Heart left ventricle (tissue), 16 donors: ENCODE measurements around the gene VWA1. TPM values are rescaled to one million over a fixed set of nuclear protein-coding genes. Genes with fewer than 3 reads are reported as not detected.
"Not testable (repeated sequence)": the region's sequence is repeated elsewhere in the genome, so short reads cannot be mapped to it uniquely, and the experiment has no call there.

Experiments
- ATAC-seq, 4 donors: fragments of 200-7000 bp; cut with Tn5 transposase; one replicate each; pipeline ENCODE4 v1.9.1; 2020 to 2022; ENCODE audit warnings: moderate library complexity in 4 of 4, mild to moderate bottlenecking in 3 of 4, moderate number of reproducible peaks in 1 of 4
- DNase-seq, 5 donors: peaks; one replicate each; pipeline ENCODE4 v3.0.0-alpha.2; 2020
- H3K27ac ChIP-seq, 12 donors: fragments of 200-600 bp; sonication (generic) in 4 of 12; one replicate each; pipeline versions ENCODE4 v1.5.0 to v1.8.0; 2016 to 2022; ENCODE audit warnings: mild to moderate bottlenecking in 2 of 12
- H3K27me3 ChIP-seq, 9 donors: fragments of 200-600 bp; sonication (generic) in 2 of 9; one replicate each; pipeline versions ENCODE4 v1.5.1 to v1.8.0; 2016 to 2022; ENCODE audit warnings: mild to moderate bottlenecking in 3 of 9
- H3K36me3 ChIP-seq, 9 donors: fragments of 200-600 bp; sonication (generic) in 2 of 9; one replicate each; pipeline versions ENCODE4 v1.5.0 to v1.8.0; 2018 to 2022; ENCODE audit warnings: mild to moderate bottlenecking in 2 of 9
- H3K4me1 ChIP-seq, 12 donors: fragments of 200-600 bp; sonication (generic) in 4 of 12; one replicate each; pipeline versions ENCODE4 v1.5.0 to v1.8.0; 2016 to 2022; ENCODE audit warnings: mild to moderate bottlenecking in 3 of 12
- H3K4me3 ChIP-seq, 12 donors: fragments of 200-600 bp; sonication (generic) in 4 of 12; one replicate each; pipeline versions ENCODE4 v1.5.0 to v1.8.0; 2017 to 2022; ENCODE audit warnings: mild to moderate bottlenecking in 9 of 12, moderate library complexity in 4 of 12
- H3K9me3 ChIP-seq, 12 donors: fragments of 200-600 bp; sonication (generic) in 4 of 12; one replicate each; pipeline versions ENCODE4 v1.5.0 to v1.8.0; 2016 to 2022; ENCODE audit warnings: mild to moderate bottlenecking in 1 of 12
- POLR2A ChIP-seq, 2 donors: fragments of 450-650 bp; IDR thresholded peaks; one replicate each; pipeline ENCODE4 v1.6.1; 2017; ENCODE audit warnings: antibody characterized with exemption in 2 of 2, mild to moderate bottlenecking in 2 of 2, moderate library complexity in 2 of 2
- WGBS, 4 donors: extraction: QIAGEN DNeasy Blood & Tissue Kit in 2 of 4; methylation state at CpG; one replicate each; pipeline versions ENCODE4 v1.1.5 to v1.1.7; 2013 to 2018; 5-methylcytosine and 5-hydroxymethylcytosine counted together
- intact Hi-C, 10 donors: fragments of 100-400 bp; cut with DNase I; formaldehyde crosslinking; loops; one replicate each; pipeline versions ENCODE4 v1.11.1 to v1.14.2; 2022
- polyA plus RNA-seq, 2 donors: library from polyadenylated mRNA; stranded (reverse); fragments of 200-250 nt; gene quantifications; one replicate each; pipeline ENCODE4 v1.2.3, GENCODE V29; 2013
- total RNA-seq, 9 donors: library from RNA; depleted of rRNA in 2 of 9; stranded (reverse); fragments of >200 nt in 2 of 9; fragmentation: NEBNext Ultra II Directional in 3 of 9; extraction: Animal tissue kit (Norgen Biotek cat#: 25700) in 3 of 9; gene quantifications; one replicate each; pipeline versions ENCODE4 v1.1.0 to v1.2.4, GENCODE V29; 2016 to 2023
- TF ChIP-seq, protein P1 (sequence below), 12 donors: fragments of 200-600 bp; sonication (generic) in 4 of 12; IDR thresholded peaks; one replicate each; pipeline versions ENCODE4 v1.5.0 to v1.8.0; 2018 to 2022; ENCODE audit warnings: antibody characterized with exemption in 12 of 12, mild to moderate bottlenecking in 5 of 12
- donor health status: ischemic (EF 13 %, LVEDD 7.1; RV severe dilation, severe dysfunction).
- donor health status: healthy with polysubstance abuse.
- donor health status: DM: no; HTN: yes; CAD: no.
- donor health status: DM: no; HTN: no; CAD: no.
- donor health status: ischemic (EF 25% LVEDD 6.9; RV normal size, moderate dysfunction).
- donor health status: ischemic (EF 25% LVEDD 5.7; RV mildly dilated, moderate dysfunction).
- donor health status: healthy.
- donor health status: DM: yes; HTN: yes; CAD: no.
- donor health status: ischemic (EF 35%, LVEDD 5.7; RV mildly dilated, moderate dysfunction).
- donor health status: nonischemic (EF 11% LVEDD 7.7; RV severe dilation, severe dysfunction).
- donor health status: DM: yes; HTN: yes; CAD: no.
- donor health status: PGD.
- donor health status: ischemic (EF 29% LVEDD 5.4; RV normal size, mild dysfunction).
- donor health status: nonischemic (EF 23%, LVEDD 6.1; RV moderate dilation, normal function).

VWA1 gene
- total and polyA plus RNA-seq, 11 donors = 7.0 to 49.5 (median 14.8) TPM

DNA sequence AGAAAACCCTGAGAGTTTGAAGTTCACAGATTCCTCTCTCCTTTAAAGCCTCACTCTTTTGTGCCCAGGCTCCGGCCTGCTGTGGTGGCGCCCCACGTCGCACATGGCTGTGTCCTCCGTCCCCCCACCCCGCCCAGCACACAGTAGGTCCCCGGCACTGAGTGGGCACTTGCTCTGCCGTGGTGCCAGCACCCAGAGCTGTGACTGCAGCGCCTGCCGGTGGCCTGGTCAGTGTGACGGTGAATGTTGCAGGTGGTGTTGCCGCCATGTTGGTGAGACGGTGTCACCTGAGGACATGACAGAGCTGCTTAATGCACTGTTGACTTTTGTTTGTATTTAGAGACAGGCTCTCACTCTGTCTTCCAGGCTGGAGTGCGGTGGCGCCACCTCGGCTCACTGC is 17.4 kb downstream of the VWA1 start:
- H3K4me1 ChIP-seq = no peaks in the 10 kb centered on the region
- no peaks in the 10 kb centered on the region for H3K27me3 ChIP-seq
- ATAC-seq (no peak), DNase-seq (no peak)
- no peak overlapping the region for H3K4me3 ChIP-seq
- 93 to 95% (median 94%) methylated on average over 16 of the region's 16 CpGs for WGBS, 4 donors
- no peaks in the 10 kb centered on the region for H3K9me3 ChIP-seq
- H3K27ac ChIP-seq = no peak overlapping the region
- TF ChIP-seq, protein P1, sequence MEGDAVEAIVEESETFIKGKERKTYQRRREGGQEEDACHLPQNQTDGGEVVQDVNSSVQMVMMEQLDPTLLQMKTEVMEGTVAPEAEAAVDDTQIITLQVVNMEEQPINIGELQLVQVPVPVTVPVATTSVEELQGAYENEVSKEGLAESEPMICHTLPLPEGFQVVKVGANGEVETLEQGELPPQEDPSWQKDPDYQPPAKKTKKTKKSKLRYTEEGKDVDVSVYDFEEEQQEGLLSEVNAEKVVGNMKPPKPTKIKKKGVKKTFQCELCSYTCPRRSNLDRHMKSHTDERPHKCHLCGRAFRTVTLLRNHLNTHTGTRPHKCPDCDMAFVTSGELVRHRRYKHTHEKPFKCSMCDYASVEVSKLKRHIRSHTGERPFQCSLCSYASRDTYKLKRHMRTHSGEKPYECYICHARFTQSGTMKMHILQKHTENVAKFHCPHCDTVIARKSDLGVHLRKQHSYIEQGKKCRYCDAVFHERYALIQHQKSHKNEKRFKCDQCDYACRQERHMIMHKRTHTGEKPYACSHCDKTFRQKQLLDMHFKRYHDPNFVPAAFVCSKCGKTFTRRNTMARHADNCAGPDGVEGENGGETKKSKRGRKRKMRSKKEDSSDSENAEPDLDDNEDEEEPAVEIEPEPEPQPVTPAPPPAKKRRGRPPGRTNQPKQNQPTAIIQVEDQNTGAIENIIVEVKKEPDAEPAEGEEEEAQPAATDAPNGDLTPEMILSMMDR (IDR thresholded peaks at IDR 0.05) = no peak
- TF ChIP-seq POLR2A (IDR thresholded peaks at IDR 0.05) = no peak
- no peaks in the 10 kb centered on the region for H3K36me3 ChIP-seq
- intact Hi-C loops = no loop called here

DNA sequence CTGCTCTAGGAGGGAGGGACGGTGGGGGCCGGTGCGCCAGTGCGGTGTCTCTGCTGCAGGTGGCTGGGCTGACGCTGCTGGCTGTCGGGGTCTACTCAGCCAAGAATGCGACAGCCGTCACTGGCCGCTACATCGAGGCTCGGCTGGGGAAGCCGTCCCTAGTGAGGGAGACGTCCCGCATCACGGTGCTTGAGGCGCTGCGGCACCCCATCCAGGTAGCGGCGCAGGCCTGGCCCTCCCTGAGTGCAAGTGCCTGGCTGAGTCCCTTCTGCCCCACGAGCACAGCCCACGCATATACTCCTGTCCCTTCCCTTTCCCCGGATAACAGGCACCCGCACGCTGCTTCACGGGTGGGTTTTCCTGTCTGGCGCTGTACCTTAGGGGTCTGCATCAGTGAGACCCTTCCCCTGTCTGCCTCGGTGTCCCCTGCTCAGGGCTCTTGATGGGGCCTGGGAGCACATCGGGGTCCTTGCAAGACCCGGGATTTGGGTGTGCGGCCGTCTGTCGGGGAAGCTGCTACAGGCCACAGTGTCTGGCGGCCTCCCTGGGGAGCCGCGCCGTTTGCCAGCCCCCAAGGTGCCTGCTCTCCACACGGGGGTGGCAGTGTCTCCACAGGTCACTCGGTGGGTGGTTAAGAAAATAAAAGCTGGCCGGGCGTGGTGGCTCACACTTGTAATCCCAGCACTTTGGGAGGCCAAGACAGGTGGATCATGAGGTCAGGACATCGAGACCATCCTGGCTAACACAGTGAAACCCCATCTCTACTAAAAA is 19.0 kb downstream of the VWA1 start:
- DNase-seq, ATAC-seq, H3K27me3 ChIP-seq, intact Hi-C loops, H3K27ac ChIP-seq, H3K9me3 ChIP-seq, H3K36me3 ChIP-seq, H3K4me3 ChIP-seq, H3K4me1 ChIP-seq: not testable (repeated sequence)
- 76 to 92% (median 81%) methylated on average over 7 to 37 of the region's 41 CpGs for WGBS, 4 donors

DNA sequence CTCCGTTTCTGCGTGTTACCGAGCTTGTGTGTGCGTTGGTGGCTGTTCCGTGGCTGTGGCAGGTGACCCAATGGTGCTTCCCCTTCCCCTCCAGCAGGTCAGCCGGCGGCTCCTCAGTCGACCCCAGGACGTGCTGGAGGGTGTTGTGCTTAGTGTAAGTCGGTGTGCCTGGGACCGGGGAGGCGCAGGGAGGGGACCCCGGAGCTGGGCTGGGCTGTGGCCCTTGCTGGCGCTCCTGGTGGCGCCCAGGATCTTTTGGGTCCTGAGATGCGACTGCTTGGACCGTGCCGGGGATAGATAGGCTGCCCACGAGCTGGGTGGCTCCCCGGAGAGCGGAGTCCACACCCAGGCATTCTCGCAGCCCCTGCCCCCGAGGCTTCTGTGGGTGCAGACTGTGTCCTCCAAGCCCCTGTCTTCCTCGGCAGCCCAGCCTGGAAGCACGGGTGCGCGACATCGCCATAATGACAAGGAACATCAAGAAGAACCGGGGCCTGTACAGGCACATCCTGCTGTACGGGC is 19.9 kb downstream of the VWA1 start:
- ATAC-seq (no peak), DNase-seq (no peak)
- intact Hi-C loops = no loop called here
- TF ChIP-seq, protein P1 (IDR thresholded peaks at IDR 0.05) = no peak
- no peak for TF ChIP-seq POLR2A (IDR thresholded peaks at IDR 0.05)
- Histone ChIP-seq H3K4me3 (no peak overlapping the region), H3K36me3 (no peaks in the 10 kb centered on the region), H3K9me3 (no peaks in the 10 kb centered on the region), H3K4me1 (no peaks in the 10 kb centered on the region), H3K27me3 (no peaks in the 10 kb centered on the region), H3K27ac (no peak overlapping the region)
- 83 to 89% (median 86%) methylated on average over 27 to 30 of the region's 30 CpGs for WGBS, 4 donors

DNA sequence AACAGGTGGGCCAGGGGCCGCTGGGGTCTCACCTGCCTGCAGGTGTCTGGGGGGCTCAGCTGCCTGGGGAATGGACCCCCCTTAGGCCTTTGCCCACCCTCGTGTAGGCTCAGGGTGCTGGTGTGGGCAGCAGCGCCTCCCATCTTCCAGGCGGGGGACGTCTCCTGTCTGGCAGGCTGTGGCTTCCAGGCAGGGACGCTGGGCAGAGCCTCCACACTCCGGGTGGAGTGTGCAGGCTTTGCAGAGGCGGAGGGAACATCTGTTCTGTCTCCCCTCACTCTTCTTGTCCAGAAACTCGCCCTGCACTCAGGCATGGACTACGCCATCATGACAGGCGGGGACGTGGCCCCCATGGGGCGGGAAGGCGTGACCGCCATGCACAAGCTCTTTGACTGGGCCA is 20.4 kb downstream of the VWA1 start:
- H3K36me3 ChIP-seq, H3K27ac ChIP-seq, H3K4me1 ChIP-seq, H3K9me3 ChIP-seq, H3K4me3 ChIP-seq, DNase-seq, H3K27me3 ChIP-seq, intact Hi-C loops, ATAC-seq: not testable (repeated sequence)
- 57 to 100% (median 77%) methylated on average over 1 to 4 of the region's 15 CpGs; no CpG with 5 or more reads in 1 of the 4 donors for WGBS, 4 donors

DNA sequence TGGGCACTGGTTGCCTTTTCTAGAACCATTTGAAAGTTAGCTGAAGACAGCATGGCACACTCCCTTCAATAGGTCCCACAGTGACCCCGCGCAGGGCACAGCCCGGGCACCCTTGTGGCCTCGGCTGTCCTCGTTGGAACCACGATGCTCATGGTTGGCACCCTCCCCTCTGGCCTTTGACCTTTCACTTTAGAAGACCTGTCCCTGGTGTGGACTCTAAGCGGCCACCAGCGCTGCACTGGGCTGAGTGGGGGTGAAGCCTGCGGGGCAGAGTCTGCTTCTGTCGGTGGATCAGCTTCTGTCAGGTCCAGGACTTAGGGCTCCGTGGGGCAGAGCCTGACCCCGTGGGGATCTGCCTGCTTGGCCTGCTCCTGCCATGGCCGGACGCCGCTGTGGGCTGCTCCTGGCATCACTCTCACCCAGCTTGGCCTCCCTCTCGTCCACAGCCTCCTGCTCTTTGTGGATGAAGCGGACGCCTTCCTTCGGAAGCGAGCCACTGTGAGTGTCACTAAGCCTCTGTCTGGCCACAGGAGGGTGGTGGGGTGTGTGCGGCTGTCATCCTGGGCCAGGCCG is 21.3 kb downstream of the VWA1 start:
- H3K4me1 ChIP-seq, H3K4me3 ChIP-seq, H3K27ac ChIP-seq, DNase-seq, H3K36me3 ChIP-seq, intact Hi-C loops, H3K9me3 ChIP-seq, H3K27me3 ChIP-seq, ATAC-seq: not testable (repeated sequence)
- 82 to 89% (median 86%) methylated on average over 16 to 18 of the region's 22 CpGs for WGBS, 4 donors

DNA sequence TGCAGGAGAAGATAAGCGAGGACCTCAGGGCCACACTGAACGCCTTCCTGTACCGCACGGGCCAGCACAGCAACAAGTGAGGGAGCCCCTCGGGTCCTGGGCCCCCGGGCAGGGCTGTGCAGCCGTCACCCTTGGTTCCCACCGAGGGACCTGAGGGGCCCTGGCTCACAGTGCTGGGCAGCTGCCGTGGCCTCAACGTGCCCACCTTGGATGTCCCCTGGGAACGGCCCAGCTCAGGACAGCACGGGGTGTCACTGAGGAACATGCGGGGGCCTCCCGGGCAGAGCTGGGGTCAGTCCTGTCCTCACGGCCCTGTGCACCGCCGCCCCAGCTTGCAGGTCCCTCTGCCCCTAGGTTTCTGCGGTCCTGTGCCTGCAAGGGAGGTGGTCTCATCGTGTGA is 23.7 kb downstream of the VWA1 start:
- 86 to 88% methylated on average over 15 to 17 of the region's 19 CpGs; no CpG with 5 or more reads in 2 of the 4 donors for WGBS, 4 donors
- H3K4me1 ChIP-seq = peaks cover 0 to 13% (median 5%) of the 10 kb centered on the region in 12 donors
- H3K27me3 ChIP-seq, H3K4me3 ChIP-seq, DNase-seq, ATAC-seq, intact Hi-C loops, H3K36me3 ChIP-seq, H3K27ac ChIP-seq, H3K9me3 ChIP-seq: not testable (repeated sequence)

DNA sequence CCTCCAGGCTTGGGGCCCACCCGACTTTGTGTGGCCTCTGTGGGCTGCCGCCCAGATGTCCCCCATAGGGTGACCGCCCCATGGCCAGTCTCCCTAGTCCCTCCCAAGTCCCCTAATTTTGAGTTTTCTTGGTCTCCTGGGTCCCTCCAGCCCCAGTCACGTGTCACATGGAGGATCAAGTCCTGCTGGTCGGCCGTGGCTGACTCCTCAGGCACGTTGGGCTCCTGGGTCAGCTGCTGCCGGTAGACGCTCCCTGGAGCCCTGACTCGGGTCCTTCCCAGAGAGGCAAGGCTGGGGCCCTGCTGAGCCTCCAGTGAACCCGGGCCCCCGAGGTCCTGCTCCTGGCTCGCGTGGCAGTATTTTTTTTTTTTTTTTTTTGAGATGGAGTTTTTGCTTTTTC is 24.2 kb downstream of the VWA1 start:
- H3K4me3 ChIP-seq, intact Hi-C loops, H3K27me3 ChIP-seq, H3K27ac ChIP-seq, H3K36me3 ChIP-seq, H3K9me3 ChIP-seq, ATAC-seq, DNase-seq: not testable (repeated sequence)
- 87 to 95% (median 88%) methylated on average over 13 to 14 of the region's 14 CpGs for whole genome bisulfite sequencing, 4 donors
- peaks cover 0 to 13% (median 5%) of the 10 kb centered on the region in 12 donors for H3K4me1 ChIP-seq
